Suppressor macrophage (primary cell): ENCODE measurements around the gene SPESP1.
"Not testable (repeated sequence)": the region's sequence is repeated elsewhere in the genome, so short reads cannot be mapped to it uniquely, and the experiment has no call there.

Experiments
- DNase-seq, 4 experiments: peaks; one replicate each; pipeline ENCODE4 v3.0.0-alpha.2; 2020 to 2022

Gene SPESP1

DNA sequence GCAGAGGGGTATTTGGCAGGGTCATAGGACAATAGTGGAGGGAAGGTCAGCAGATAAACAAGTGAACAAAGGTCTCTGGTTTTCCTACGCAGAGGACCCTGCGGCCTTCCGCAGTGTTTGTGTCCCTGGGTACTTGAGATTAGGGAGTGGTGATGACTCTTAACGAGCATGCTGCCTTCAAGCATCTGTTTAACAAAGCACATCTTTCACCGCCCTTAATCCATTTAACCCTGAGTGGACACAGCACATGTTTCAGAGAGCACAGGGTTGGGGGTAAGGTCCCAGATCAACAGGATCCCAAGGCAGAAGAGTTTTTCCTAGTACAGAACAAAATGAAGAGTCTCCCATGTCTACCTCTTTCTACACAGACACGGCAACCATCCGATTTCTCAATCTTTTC is 33.4 kb downstream of the SPESP1 start:
- DNase-seq: not testable (repeated sequence)

DNA sequence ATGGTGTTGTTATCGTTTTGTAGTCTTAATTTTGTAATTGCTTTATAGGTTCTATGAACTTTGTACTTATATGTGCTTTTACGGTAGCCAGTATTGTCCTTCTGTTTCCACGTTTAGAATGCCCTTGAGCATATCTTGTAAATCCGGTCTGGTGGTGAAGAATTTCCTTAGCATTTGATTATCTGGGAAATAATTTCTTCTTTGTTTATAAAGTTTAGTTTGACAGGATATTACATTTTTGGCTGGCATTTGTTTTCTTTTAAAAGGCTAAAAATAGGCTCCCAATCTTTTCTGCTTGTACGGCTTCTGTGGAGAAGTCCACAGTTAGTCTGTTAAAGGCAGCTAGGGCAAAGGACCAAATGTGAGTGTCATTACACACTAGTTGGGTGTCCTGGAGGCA is 36.7 kb downstream of the SPESP1 start:
- no peak for DNase-seq

DNA sequence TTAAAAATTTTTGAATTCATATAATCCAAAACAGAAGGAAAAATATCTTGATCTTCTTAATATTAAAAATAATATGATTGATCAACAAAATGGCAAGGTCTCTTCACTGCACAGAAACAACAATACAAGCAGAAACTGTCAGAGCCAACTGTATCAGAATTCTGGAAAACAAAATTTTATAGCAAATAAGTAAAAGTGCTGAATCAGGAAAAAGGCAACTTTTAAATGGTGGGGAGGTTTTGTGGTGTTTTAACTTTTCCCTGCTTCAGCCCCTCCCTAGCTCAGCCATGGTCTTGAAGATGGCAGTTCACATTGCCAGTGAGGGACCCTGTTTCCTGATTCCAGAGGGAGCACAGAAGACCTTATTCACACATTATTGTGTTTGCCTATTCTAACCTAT is 37.6 kb downstream of the SPESP1 start:
- no peak for DNase-seq

DNA sequence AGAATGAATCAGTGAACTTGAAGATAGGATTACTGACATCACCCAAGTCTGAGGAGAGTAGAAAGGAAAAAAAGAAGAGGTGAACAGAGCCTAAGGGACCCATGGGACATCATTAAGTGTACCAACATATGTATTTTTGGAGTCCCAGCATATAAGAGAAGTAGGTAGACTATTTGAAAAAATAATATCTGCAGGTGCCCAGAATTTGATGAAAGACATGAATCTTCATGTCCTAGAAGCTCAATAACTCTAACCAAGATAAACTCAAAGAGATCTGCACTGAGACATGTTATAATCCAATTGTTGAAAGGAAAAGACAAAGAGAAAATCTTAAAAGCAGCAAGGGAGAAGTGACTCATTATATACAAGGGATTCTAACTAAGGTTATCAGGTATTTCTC is 39.0 kb downstream of the SPESP1 start:
- no peak for DNase-seq

DNA sequence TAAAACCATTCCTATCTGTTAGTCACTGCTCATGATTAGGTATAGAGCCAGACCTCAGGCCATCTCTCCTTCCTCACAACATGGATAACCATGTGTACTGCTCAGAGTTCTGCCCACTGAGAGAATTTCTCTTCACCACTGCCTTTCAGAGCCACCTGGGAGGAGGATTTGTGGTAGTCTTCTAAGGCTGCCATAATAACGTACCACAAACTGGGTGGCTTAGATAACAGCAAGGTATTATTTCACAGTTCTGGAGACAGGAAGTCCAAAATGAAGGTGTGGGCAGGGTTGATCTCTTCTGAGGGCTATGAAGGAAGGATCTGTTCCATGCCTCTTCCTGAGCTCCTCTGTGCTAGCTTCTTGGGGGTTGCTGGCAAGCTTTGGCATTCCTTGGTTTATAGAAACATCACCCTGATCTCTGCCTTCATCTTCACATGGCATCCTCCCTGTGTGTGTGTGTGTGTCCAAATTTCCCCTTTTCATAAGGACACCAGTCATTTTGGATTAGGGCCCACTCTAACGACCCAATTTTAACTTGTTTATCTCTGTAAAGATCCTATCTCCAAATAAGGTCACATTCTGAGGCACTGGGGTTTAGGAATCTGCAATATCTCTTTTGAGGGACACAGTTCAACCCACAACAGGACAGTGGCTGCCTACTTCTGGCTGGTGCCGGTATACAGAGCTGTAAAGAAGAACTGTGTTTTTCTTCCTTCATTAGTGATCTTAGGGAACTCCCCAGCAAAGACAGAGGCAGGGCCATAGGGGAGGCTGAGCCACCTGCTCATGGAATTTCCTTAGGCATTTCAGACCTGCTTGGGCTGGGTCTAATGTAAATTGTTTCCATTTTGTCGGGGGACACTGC is 42.1 kb downstream of the SPESP1 start:
- no peak for DNase-seq

DNA sequence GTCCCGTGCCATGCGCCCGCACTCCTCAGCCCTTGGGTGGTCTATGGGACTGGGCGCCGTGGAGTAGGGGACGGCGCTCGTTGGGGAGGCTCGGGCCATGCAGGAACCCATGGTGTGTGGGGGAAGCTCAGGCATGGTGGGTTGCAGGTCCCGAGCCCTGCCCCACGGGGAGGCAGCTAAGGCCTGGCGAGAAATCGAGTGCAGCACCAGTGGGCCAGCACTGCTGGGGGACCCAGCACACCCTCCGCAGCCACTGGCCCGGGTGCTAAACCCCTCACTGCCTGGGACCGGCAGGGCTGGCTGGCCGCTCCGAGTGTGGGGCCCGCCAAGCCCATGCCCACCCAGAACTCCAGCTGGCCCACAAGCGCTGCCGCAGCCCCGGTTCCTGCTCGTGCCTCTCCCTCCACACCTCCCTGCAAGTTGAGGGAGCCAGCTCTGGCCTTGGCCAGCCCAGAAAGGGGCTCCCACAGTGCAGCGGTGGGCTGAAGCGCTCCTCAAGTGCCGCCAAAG is 45.4 kb downstream of the SPESP1 start:
- DNase-seq: not testable (repeated sequence)

DNA sequence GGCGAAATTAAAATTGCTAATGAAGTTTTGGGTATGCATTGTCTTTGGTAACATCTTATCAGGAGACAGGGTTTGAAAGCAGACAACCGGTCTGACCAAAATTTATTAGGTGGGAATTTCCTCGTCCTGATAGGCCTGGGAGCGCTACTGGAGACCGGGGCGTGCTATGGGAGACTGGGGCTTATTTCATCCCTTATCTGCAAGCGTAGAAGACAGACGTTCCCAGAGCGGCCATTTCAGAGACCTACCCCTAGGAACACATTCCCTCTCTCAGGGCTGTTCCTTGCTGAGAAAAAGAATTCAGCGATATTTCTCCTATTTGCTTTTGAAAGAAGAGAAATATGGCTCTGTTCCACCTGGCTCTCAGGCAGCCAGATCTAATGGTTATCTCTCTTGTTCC is 47.1 kb downstream of the SPESP1 start:
- DNase-seq: not testable (repeated sequence)

DNA sequence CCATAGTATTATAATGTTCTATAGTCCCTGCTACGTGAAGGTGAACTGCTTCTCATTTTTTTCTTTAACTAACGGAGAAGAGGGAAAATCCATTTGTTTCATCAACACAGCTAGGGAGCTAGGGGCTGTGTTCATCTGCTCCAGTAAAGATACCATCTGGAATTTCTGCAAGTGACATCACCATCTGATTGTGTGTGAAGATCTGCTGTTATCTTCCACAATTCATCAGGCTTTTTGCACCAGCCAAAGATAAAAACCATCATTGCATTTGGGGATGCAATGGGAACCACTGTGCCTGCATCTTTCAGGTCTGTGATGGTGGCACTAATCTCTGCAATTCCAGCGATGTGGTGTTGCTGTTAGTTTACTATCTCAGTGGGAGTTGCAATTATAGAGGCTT is 48.7 kb downstream of the SPESP1 start:
- DNase-seq: no peak

DNA sequence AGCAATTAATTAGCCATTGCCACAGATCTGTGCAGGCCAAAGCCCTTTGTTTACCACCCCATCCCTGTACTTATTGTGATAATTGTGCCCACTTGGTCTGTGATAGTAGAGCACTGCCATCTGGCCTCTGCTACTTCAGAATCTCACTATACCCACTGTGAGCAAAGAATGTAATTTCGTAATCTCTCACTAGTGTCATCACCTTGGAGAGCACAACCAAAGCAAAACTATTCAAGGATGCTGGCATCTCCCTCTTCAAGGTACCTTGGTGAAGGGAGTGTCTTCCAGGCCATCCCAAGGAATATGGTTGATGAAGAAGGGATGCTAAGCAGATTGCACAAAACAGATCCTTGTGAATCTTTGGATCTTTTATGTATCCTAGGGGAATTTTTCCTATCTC is 49.5 kb downstream of the SPESP1 start:
- DNase-seq: no peak

DNA sequence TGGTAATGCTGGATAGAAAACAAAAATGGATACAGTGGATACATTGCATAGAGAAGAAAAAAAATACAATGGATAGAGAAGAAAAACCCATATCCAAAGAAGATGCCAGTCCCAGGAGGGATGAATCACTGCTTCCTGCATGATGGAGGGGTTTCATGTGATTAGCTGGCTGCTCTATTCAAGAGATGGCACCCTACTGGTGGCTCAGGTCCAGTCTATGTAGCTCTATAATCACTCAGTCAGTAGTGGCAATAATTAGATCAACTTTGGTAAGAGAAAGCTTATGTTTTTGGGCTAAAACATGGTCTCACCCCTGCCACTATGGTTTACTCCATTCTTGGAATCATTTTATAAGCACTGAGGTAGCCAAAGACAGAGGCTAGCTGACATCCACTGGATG is 50.5 kb downstream of the SPESP1 start:
- no peak for DNase-seq

DNA sequence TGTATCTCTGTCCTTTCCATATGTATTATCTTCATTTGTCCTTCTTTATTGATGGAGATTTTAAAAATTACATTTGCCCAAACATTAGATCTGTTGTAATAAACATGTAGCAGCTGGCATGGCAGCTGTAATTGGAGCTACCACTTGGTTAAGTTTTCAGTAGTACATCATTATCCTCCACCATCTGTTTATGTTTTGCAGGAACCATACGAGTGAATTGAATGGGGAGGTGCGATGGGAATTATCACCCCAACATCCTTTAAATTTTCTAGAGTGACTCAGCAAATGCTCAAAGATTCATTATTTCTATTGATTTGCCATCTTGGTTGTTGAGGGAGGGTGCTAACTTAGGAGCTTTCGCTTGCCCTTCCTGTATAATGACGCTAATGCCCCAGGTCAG is 51.6 kb downstream of the SPESP1 start:
- no peak for DNase-seq

DNA sequence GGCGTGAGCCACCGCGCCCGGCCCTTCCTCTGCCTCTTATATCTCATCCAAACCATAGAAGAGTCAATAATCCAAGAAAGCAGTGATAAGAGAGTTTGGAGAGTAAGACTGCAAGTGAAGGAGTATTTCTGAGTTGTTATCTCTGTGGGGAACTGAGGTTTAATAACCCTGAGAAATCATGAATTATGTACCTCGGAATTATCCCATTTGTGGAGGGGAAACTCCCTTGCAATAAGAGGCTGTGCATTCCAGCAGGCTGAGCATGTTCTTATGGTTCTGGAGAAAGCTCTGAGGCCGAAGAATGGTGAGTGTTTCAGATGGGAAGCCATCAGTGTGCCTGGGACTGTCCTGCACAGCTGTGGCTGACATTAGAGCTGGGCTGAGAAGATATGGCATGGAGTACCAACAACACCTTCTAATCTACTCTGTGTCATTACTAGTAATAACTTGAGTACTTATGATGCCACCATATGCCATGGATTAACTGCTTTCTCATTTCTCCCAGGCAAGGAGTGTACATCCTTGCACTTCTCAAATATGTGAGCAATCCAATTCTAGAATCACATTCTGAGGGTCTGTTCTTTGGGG is 52.7 kb downstream of the SPESP1 start:
- DNase-seq: no peak

DNA sequence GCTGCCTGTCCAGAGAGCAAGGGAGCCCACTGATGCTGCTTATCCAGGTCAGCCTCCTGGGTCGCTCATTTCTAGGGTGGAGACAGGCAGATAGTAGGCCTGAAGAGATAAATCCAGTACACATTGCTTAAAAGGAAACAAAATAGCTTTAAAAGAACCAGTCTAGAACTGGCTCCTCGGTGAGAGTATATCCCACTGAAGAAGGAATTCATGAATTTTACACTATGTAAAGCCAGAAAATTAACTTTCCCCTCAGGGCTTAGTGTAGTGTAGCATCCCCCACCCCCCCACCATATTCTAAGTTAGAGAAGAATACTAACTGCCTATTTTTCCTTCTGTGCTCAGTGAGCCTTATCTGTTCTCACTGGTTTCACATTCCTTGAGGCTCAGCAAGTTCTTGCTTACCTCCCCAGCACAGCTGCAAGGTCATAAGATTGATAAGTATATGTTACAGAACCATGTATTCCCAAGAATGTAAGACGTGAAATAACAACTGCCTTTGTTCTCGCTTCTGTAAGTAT is 53.7 kb downstream of the SPESP1 start:
- no peak for DNase-seq

DNA sequence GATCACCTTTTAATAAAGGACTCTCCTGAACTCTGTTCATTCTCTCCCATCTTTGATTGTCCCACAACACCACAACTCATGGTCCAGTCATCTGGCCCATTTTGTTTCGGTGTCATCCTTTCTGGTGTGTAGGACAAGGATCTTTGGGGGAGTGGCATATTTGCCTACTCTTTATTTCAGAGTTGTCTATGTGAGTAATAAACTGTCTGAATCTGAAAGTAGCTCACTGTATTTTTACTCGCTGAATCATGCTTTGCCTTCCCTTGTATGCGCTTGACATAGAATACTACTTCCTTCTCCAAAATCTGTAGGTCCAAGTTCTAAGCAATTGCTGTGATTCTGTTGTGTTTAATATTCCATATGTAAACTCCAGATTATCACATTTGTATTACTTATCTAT is 54.3 kb downstream of the SPESP1 start:
- DNase-seq: no peak

DNA sequence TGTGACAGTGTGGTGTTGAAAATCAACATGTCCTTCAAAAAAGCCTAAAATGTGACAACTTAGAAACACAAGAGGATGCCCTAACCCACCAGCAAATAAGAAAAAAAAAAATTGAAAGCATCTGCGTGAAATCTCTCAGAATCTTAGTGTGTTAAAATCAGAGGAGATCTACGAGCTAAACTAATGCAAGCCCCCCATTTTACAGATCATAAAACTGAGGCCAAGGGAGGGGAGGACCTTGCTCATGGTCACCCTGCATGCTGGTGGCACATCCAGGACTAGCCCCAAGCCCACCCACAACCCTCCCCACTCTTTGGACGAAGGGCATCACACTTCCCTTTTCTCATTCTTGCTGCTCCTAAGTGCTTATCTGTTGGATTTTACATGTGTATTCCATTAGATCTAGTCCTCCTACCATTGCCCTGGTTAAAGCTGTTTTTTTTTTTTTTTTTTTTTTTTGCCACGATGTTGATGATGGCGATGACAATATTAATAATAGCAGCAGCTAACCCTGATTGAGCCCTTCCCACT is 55.1 kb downstream of the SPESP1 start:
- no peak for DNase-seq

DNA sequence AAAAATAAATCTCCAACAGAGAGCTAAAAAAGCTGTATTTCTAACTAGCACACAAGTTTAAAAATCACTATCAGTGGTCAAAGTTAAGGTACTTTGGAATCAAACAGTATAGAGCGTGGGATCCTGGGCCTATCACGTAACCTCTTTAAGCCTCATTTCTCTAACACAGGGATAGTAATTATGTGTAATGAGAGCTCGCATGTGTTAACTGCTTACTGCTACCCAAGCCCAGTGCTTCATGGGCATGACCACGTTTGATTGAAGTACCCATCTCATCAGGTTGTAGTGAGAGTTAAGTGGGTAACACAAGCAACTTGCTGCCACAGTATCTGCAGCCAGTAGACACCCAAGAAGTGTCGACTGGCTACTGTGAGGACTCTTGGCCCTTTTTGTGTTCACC is 56.0 kb downstream of the SPESP1 start:
- DNase-seq: no peak

DNA sequence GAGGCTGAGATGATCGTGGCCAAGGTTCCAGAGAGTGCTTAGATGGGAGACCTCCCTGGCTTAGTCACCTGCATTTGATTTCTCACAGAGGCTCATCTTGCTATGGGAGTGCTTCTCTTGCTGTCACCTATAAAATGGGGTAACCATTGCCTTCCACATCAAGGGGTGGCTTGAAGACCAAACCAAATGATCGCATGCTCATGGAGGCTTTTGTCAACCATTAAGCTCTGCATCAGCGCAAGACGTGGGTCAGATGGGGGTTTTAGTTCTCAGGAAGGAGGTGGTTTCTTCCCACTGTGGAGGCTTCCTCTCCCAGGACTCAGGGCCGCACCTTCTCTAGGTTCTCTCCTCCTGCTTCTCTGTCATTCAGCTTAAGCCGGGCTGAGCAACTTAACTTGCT is 56.8 kb downstream of the SPESP1 start:
- no peak for DNase-seq

DNA sequence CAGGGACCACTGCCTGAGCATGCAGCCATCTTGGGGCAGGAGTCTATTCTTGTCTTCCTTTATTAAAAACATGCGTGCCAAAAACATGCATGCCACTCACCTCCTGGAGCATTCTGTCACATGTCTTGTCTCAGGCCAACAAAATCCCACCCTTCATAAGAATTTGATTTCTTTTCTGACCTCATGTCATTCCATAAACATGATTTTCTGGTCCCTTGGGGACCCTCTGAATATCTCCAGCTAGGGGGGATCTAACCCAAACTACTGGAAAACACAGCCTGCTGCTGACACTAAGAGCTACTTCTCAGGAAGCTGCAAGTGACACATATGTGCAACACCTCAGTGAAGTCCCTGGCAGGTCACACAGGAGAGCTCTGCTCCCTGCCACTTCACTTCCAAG is 57.4 kb downstream of the SPESP1 start:
- no peak for DNase-seq

DNA sequence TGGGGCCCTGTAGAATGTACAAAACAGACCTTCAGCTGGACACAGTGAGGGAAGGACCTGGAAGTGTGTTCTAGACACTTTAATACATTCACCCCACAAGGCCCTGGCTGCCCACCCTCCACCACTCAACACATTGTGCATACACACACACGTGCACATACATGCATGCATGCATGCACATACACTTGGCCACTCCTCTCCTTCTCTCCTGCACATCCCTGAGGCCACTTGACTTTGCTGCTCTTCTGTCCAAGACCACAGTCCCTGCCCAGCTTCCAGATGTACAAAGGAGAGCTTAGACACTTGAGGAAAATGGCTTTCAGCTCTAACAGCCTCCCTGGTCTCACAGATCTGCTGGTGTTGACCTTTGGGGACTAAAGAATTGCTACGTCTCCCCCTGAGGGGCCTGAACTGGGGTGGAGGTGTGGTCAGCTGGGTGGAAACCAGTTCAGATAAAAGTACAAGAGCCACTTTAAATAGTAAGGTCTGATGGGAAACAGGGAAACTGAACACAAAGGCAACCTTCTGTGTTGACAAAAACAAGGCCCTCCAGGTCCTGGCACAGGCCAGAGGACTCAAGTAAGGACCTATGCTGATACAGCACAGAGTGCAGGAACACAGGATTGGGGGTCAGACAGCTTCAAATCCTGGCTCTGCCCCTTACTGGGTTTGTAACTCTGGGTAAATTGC is 59.4 kb downstream of the SPESP1 start:
- no peak for DNase-seq

DNA sequence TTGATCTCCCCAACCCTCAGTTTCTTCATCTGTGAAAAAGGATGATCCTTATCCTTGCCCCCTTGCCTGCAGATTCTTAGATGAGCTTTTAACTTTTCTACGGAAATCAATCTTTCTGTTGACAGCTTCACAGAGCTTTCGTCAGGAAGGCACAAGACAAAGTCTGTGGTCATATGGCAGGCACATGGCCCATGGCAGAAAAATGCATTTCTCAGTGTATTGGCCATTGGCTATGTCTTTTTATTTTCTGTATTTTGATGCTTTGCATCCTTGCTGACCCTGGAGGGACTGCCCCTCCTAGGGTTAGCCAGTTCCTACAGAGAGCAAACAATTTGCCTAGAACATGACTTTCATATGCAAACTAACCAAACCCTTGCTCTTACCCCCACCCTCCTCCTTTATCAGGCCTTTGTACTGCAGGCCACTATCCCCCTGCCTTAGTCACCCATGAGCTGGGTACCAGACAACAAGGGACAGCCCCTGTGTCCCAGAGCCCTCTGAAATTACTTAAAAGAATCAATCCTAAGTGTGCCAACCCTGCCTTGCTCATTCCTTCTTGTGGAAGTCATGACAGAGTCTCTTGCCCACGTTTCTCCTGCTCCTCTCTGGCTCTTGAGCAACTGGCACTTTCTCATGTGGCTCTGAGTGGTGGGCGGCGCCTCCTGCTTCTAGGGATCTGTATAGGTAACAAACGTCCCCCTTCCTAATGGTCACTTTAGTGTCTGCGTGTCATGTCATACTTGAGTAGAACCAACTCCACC is 60.1 kb downstream of the SPESP1 start:
- peak in 2 of 4 experiments; percentile 22 to 40 for DNase-seq

DNA sequence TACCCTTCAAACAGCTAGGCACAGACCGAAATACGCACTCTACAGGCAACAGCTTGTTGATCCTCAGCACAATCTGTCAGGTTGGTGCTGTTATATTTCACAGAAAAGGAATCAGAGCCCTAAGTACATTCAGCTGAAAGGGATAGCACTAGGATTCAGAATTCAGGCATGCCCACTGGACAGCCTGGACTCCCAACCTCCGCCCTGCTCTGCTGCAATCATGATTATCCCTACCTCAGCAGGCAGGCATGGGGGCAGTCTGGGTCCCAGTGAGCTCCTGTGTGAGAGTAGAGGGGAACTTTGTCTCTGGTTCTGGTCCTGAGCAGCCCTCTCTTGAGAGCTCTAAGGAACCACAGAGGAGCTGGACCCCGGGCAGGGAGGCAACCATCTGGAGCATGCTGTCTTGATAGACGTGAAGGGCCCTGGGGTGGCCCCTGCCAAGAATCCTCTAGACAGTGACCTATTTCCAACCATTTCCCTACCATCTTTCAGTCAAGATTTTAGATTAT is 60.7 kb downstream of the SPESP1 start:
- no peak for DNase-seq

DNA sequence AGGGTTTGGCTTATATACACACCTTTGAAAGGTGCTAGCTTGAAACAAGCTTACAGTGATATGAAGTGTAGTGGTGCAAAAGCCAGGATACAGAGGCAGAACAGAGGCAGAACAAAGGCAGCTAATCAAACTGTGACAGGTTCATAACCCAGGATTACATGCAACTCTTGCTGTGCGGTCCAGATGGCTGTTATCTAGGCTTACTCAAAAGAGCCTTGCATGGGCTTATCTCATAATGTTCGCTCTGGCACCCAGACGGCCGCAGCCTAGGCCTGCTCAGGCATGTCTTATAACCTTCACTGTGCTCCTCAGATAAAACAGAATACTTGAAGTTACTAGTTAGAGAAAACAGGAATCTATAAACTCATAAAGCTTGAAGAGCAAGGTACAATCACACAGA is 61.4 kb downstream of the SPESP1 start:
- DNase-seq: no peak
